Left kidney (tissue), 2 donors: Measurements from ENCODE around the gene RAPGEF4. TPM values are rescaled to one million over a fixed set of nuclear protein-coding genes. Genes with fewer than 3 reads are reported as not detected.

Experiments
- DNase-seq: peaks from one replicate; pipeline ENCODE4 v3.0.0-alpha.2; 2013
- polyA plus RNA-seq: library from polyadenylated mRNA; unstranded; fragments of 120-200 nt; gene quantifications from one replicate; pipeline ENCODE4 v1.2.1, GENCODE V29; 2013; ENCODE audit not compliant: insufficient read length

Gene RAPGEF4
- polyA plus RNA-seq, 1 donor = 13.4 TPM

- DNase-seq = no peak
These were observed 231.7 kb downstream of the RAPGEF4 start for GRCh38 chr2:172967036-172967982.

- DNase-seq = peak; percentile 14
These were observed 232.4 kb downstream of the RAPGEF4 start for GRCh38 chr2:172968061-172968469.

GRCh38 chr2:172969166-172969565 is 233.5 kb downstream of the RAPGEF4 start:
- DNase-seq = no peak

- no peak for DNase-seq
These were observed 234.0 kb downstream of the RAPGEF4 start for GRCh38 chr2:172969609-172970008.

GRCh38 chr2:172970660-172971059 is 235.0 kb downstream of the RAPGEF4 start:
- DNase-seq = no peak

- DNase-seq = peak; percentile 17
These were observed 236.5 kb downstream of the RAPGEF4 start for GRCh38 chr2:172972005-172972619.

GRCh38 chr2:172974762-172975161 is 239.1 kb downstream of the RAPGEF4 start:
- no peak for DNase-seq

- no peak for DNase-seq
These were observed 240.5 kb downstream of the RAPGEF4 start for GRCh38 chr2:172976116-172976515.

- DNase-seq = no peak
These were observed 241.2 kb downstream of the RAPGEF4 start for GRCh38 chr2:172976816-172977215.

GRCh38 chr2:172977270-172978062 is 241.8 kb downstream of the RAPGEF4 start:
- DNase-seq = no peak

- no peak for DNase-seq
These were observed 242.4 kb downstream of the RAPGEF4 start for GRCh38 chr2:172978063-172978383.

- DNase-seq = no peak
These were observed 249.7 kb downstream of the RAPGEF4 start for GRCh38 chr2:172985139-172985892.

- no peak for DNase-seq
These were observed 250.4 kb downstream of the RAPGEF4 start for GRCh38 chr2:172986040-172986439.

GRCh38 chr2:172988728-172989127 is 253.1 kb downstream of the RAPGEF4 start:
- no peak for DNase-seq

- DNase-seq = no peak
These were observed 255.4 kb downstream of the RAPGEF4 start for GRCh38 chr2:172991031-172991430.

- no peak for DNase-seq
These were observed 257.5 kb downstream of the RAPGEF4 start for GRCh38 chr2:172993139-172993538.

- DNase-seq = no peak
These were observed 258.5 kb downstream of the RAPGEF4 start for GRCh38 chr2:172993931-172994717.

- DNase-seq = no peak
These were observed 259.2 kb downstream of the RAPGEF4 start for GRCh38 chr2:172994864-172995263.

- DNase-seq = peak; percentile 62
These were observed 259.9 kb downstream of the RAPGEF4 start for GRCh38 chr2:172995323-172996244.

- DNase-seq = no peak
These were observed 260.8 kb downstream of the RAPGEF4 start for GRCh38 chr2:172996387-172996961.
